ENCODE data around the gene THRAP3. TPM values are rescaled to one million over a fixed set of nuclear protein-coding genes. Genes with fewer than 3 reads are reported as not detected.
A peak's percentile ranks its signal among the peaks of the same experiment; 100 is the strongest.

THRAP3 gene
- total RNA-seq, 1 experiment from 2014 or later = 160 TPM

GRCh38 chr1:36341626-36342320 lies 117.5 kb downstream of the THRAP3 start:
- no peak for DNase-seq (ENCODE audit: low spot score)
- H3K27me3 Mint-ChIP-seq (ENCODE audit: low read depth) = no peaks in the 10 kb centered on the region
- POLR2A ChIA-PET = interaction anchor here (0.5 to 1.2 kb wide), 4 partner anchors 18 to 35 kb away, joined by 3 read pairs; partner anchors contain the start of genes EVA1B and SH3D21

GRCh38 chr1:36342426-36343185 lies 118.4 kb downstream of the THRAP3 start:
- CTCF ChIA-PET = interaction anchor here (0.6 to 6.0 kb wide), 42 partner anchors 9 to 246 kb away, joined by 3 to 76 read pairs (median 5); partner anchors contain the start of genes EVA1B, LSM10, MAP7D1 and MRPS15
- ATAC-seq = peak; percentile 85
- peak; percentile 73 for DNase-seq (ENCODE audit: low spot score)
- Mint-ChIP-seq H3K4me1 (no peaks in the 10 kb centered on the region), H3K27ac (no peak overlapping the region), H3K4me3 (no peak overlapping the region), H3K27me3 (ENCODE audit: low read depth) (no peaks in the 10 kb centered on the region), H3K36me3 (peaks cover 10% of the 10 kb centered on the region), H3K9me3 (no peaks in the 10 kb centered on the region)
- POLR2A ChIA-PET = interaction anchor here (0.5 to 1.2 kb wide), 5 partner anchors 19 to 58 kb away, joined by 3 read pairs; partner anchors contain the start of genes EVA1B and SH3D21
- TF ChIP-seq NR2C2 (CRISPR knock-in tag; IDR thresholded peaks at IDR 0.05) (no peak), USF1 (CRISPR knock-in tag; IDR thresholded peaks at IDR 0.05) (no peak), NFATC4 (CRISPR knock-in tag; IDR thresholded peaks at IDR 0.05) (no peak), ATF2 (CRISPR knock-in tag; IDR thresholded peaks at IDR 0.05; ENCODE audit: borderline replicate concordance, low read depth) (no peak), ATF3 (CRISPR knock-in tag; conservative IDR thresholded peaks at IDR 0.05) (no peak)

More at GRCh38 chr1:36341626-36342320, 117.5 kb downstream of the THRAP3 start:
- TF ChIP-seq ERG (CRISPR knock-in tag; IDR thresholded peaks at IDR 0.05) = no peak
- TF ChIP-seq ELF4 (CRISPR knock-in tag; IDR thresholded peaks at IDR 0.05; ENCODE audit: low read depth) = no peak
- TF ChIP-seq ATF3 (CRISPR knock-in tag; conservative IDR thresholded peaks at IDR 0.05) = no peak
- no peak for TF ChIP-seq STAT6 (CRISPR knock-in tag; conservative IDR thresholded peaks at IDR 0.05; ENCODE audit: low read depth)
- TF ChIP-seq ZNF232 (CRISPR knock-in tag; IDR thresholded peaks at IDR 0.05) = no peak
- TF ChIP-seq SMAD3 (CRISPR knock-in tag; IDR thresholded peaks at IDR 0.05; ENCODE audit: borderline replicate concordance) = no peak
- no peak for TF ChIP-seq ZNF396 (CRISPR knock-in tag; IDR thresholded peaks at IDR 0.05; ENCODE audit: borderline replicate concordance)
- TF ChIP-seq ZBTB21 (CRISPR knock-in tag; IDR thresholded peaks at IDR 0.05; ENCODE audit: borderline replicate concordance) = no peak
- TF ChIP-seq ZNF263 (CRISPR knock-in tag; IDR thresholded peaks at IDR 0.05; ENCODE audit: low read depth) = no peak
- TF ChIP-seq CBFB (CRISPR knock-in tag; IDR thresholded peaks at IDR 0.05; ENCODE audit: low read depth) = no peak
- no peak for TF ChIP-seq HMGA2 (CRISPR knock-in tag; IDR thresholded peaks at IDR 0.05)
- TF ChIP-seq ZBTB43 (CRISPR knock-in tag; IDR thresholded peaks at IDR 0.05) = no peak
- Mint-ChIP-seq H3K9me3 (no peaks in the 10 kb centered on the region), H3K36me3 (peaks cover 4% of the 10 kb centered on the region; the same call in 1 of the 2 replicates), H3K27ac (no peak overlapping the region), H3K4me3 (no peak overlapping the region), H3K4me1 (no peaks in the 10 kb centered on the region)
- no peak for ATAC-seq
- CTCF ChIA-PET = interaction anchor here (0.6 to 6.0 kb wide), 38 partner anchors 8 to 245 kb away, joined by 3 to 76 read pairs (median 6); partner anchors contain the start of genes EVA1B, LSM10, MAP7D1 and MRPS15
